Measurements from ENCODE around the gene AURKAIP1. TPM values are rescaled to one million over a fixed set of nuclear protein-coding genes. Genes with fewer than 3 reads are reported as not detected.
"Not testable (repeated sequence)": the region's sequence is repeated elsewhere in the genome, so short reads cannot be mapped to it uniquely, and the experiment has no call there.

Gene AURKAIP1
- total RNA-seq, 4 donors from 2014 or later, result 122 to 172 (median 134) TPM

DNA sequence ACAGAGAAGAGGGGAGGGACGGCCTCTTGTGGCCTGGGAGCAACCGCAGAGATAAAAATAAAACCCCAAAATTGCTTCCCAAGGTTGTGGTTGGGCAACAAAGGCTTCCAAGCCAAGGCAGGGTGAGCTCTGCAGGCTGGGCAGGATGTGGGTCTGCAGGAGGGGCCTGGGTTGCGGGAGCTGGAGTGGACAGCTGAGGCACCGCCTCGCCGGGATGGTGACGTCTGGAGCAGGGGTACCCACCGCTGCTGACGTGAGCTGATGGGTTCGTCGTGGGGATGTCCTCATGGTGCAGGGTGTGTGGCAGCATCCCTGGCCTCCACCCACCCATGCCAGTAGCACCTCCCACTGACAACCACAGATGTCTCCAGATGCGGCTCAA lies 3.7 kb downstream of the AURKAIP1 start:
- Histone ChIP-seq H3K27me3 (no peaks in the 10 kb centered on the region), H3K9me3 (no peaks in the 10 kb centered on the region), H3K4me1 (peaks cover 0 to 36% (median 20%) of the 10 kb centered on the region in 4 donors), H3K4me3 (no peak overlapping the region), H3K27ac (peak overlapping the region in 1 of 4 donors; percentile 5), H3K36me3 (peaks cover 0 to 14% (median 0%) of the 10 kb centered on the region in 3 donors)
- no peak for DNase-seq
- no peak for TF ChIP-seq POLR2A (IDR thresholded peaks at IDR 0.05)
- TF ChIP-seq, protein P1, sequence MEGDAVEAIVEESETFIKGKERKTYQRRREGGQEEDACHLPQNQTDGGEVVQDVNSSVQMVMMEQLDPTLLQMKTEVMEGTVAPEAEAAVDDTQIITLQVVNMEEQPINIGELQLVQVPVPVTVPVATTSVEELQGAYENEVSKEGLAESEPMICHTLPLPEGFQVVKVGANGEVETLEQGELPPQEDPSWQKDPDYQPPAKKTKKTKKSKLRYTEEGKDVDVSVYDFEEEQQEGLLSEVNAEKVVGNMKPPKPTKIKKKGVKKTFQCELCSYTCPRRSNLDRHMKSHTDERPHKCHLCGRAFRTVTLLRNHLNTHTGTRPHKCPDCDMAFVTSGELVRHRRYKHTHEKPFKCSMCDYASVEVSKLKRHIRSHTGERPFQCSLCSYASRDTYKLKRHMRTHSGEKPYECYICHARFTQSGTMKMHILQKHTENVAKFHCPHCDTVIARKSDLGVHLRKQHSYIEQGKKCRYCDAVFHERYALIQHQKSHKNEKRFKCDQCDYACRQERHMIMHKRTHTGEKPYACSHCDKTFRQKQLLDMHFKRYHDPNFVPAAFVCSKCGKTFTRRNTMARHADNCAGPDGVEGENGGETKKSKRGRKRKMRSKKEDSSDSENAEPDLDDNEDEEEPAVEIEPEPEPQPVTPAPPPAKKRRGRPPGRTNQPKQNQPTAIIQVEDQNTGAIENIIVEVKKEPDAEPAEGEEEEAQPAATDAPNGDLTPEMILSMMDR (IDR thresholded peaks at IDR 0.05), result no peak

DNA sequence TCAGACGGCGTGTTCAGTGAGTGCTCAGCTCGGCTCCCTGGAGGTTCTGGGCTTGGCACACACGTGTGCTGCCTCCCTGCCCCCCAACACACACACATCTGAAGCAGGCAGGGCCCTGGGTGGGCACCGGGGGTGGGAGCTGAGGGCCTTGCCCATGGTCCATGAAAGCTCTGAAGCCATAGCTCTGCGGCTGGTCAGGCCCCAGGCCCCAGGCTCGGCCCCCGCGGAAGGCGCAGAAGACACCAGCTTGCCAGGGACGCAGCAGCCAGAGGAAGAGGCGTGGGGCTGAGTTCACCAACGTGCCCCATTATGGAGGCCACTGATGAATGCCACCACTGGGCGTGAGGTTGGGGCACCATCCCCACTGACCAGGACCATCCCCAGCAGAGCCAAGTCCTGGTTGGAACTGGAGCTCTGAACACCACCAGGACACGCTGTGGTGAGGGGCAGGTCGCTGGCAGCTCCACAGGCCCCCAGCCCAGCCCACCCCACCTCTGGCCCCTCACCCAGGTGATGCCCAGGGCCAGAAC lies 4.2 kb downstream of the AURKAIP1 start:
- TF ChIP-seq, protein P1 (IDR thresholded peaks at IDR 0.05), result no peak
- no peak for TF ChIP-seq POLR2A (IDR thresholded peaks at IDR 0.05)

DNA sequence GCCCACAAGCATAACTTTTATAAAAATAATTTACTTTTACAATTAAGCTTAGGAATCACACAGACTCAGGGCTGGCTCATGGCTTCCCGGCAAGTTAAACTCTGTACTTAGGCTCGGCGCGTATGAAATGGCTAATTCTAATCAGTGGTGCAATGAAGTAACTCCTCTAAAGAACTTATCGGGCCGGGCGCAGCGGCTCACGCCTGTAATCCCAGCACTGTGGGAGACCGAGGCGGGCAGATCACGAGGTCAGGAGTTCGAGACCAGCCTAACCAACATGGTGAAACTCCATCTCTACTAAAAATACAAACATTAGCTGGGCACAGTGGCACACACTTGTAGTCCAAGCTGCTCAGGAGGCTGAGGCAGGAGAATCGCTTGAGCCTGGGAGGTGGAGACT lies 4.9 kb downstream of the AURKAIP1 start:
- H3K9me3 ChIP-seq, H3K27me3 ChIP-seq, H3K4me3 ChIP-seq, DNase-seq, H3K27ac ChIP-seq: not testable (repeated sequence)
- Histone ChIP-seq H3K36me3 (peaks cover 0 to 14% (median 0%) of the 10 kb centered on the region in 3 donors), H3K4me1 (peaks cover 0 to 32% (median 18%) of the 10 kb centered on the region in 4 donors)

More for the DNA sequence above, 4.2 kb downstream of the AURKAIP1 start:
- Histone ChIP-seq H3K4me3 (no peak overlapping the region), H3K27ac (no peak overlapping the region), H3K27me3 (no peaks in the 10 kb centered on the region), H3K36me3 (peaks cover 0 to 14% (median 0%) of the 10 kb centered on the region in 3 donors), H3K9me3 (no peaks in the 10 kb centered on the region), H3K4me1 (peaks cover 0 to 33% (median 18%) of the 10 kb centered on the region in 4 donors)
- no peak for DNase-seq

DNA sequence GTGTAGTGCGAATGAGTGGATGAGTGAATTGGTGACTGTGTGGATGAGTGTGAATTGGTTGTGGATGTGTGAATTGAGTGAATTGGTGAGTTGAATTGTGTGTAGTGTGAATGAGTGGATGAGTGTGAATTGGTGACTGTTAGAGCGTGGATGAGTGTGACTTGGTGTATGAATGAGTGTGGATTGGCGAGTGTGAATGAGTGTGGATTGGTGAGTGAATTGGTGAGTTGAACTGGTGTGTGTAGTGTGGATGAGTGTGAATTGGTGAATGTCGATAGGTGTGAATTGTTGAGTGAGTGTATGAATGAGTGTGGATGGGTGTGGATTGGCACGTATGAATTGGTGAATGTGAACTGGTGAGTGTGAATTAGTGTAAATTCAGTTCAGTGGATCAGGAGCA lies 7.7 kb downstream of the AURKAIP1 start:
- Histone ChIP-seq H3K4me3 (no peak overlapping the region), H3K36me3 (peaks cover 0 to 1% (median 0%) of the 10 kb centered on the region in 3 donors), H3K9me3 (no peaks in the 10 kb centered on the region), H3K4me1 (peaks cover 0 to 11% (median 9%) of the 10 kb centered on the region in 4 donors), H3K27ac (no peak overlapping the region), H3K27me3 (no peaks in the 10 kb centered on the region)
- TF ChIP-seq, protein P1 (IDR thresholded peaks at IDR 0.05), result no peak
- no peak for TF ChIP-seq POLR2A (IDR thresholded peaks at IDR 0.05)
- no peak for DNase-seq

DNA sequence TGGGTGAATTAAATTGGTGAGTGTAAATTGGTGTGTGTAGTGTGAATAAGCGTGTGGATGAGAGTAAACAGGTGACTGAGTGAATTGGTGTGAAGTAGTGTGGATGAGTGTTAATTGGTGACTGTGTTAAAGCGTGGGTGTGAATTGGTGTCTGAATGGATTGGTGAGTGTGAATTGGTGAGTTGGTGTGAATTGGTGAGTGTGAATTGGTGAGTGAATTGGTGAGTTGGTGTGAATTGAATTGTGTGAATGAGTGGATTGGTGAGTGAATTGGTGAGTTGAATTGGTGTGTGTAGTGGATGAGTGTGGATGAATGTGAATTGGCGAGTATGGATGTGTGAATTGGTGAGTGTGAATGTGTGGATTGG lies 8.3 kb downstream of the AURKAIP1 start:
- no peak for DNase-seq
- H3K9me3 ChIP-seq, result no peaks in the 10 kb centered on the region
- H3K4me3 ChIP-seq, result no peak overlapping the region
- TF ChIP-seq, protein P1 (IDR thresholded peaks at IDR 0.05), result no peak
- no peak for TF ChIP-seq POLR2A (IDR thresholded peaks at IDR 0.05)
- no peaks in the 10 kb centered on the region for H3K36me3 ChIP-seq
- H3K27ac ChIP-seq, result no peak overlapping the region
- H3K27me3 ChIP-seq, result no peaks in the 10 kb centered on the region
- H3K4me1 ChIP-seq, result peaks cover 0 to 5% (median 2%) of the 10 kb centered on the region in 4 donors

DNA sequence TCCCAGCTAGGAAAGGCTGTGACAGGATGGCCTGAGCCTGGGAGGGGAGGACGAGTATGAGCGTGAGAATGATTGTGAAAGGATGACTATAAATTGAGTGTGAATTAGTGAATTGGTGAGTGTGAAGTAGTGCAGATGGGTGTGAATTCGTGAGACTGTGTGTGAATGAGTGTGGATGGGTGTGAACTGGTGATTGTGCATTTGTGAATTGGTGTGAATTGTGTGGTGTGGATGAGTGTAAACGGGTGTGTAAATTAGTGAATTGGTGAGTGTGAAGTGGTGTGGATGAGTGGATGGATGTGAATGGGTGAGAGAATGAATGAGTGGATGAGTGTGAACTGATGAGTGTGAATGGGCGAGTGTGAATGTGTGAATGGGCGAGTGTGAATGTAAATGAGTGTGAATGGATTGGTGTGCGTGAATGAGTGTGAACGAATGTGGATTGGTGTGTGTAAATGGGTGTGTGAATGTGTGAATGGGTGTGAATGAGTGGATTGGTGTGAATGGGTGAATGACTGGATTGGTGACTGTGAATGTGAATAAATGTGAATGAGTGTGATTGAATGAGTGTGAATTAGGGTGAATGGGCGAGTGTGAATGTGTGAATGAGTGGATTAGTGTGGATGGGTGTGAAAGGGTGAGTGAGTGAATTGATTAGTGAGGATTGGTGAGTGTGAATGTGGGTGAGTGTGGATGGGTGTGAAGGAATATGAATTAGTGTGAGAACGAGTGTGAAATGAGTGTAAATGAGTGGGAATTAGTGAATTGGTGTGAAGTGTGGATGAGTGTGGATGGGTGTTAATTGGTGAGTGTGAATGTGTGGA lies 8.9 kb downstream of the AURKAIP1 start:
- no peak for DNase-seq
- Histone ChIP-seq H3K9me3 (no peaks in the 10 kb centered on the region), H3K4me1 (peaks cover 0 to 6% (median 0%) of the 10 kb centered on the region in 4 donors), H3K27ac (no peak overlapping the region), H3K27me3 (no peaks in the 10 kb centered on the region), H3K4me3 (no peak overlapping the region), H3K36me3 (no peaks in the 10 kb centered on the region)
- no peak for TF ChIP-seq POLR2A (IDR thresholded peaks at IDR 0.05)
- TF ChIP-seq, protein P1 (IDR thresholded peaks at IDR 0.05), result no peak

All from Peyer's patch (tissue), 4 donors.